Vagina (tissue), 2 donors: ENCODE measurements around the gene C9orf40.

Experiments
- CTCF ChIP-seq, 3 experiments: fragments of 450-650 bp in 2 of 3; fragments of 200-600 bp in 1 of 3; sonication (generic) in 1 of 3; IDR thresholded peaks; one replicate each; pipeline ENCODE4 v1.5.1; 2017 to 2019; ENCODE audit warnings: antibody characterized with exemption in 3 of 3, mild to moderate bottlenecking in 2 of 3, moderate library complexity in 2 of 3
- POLR2A ChIP-seq, 2 donors: fragments of 450-650 bp; IDR thresholded peaks; one replicate each; pipeline ENCODE4 v1.6.1; 2017; ENCODE audit warnings: antibody characterized with exemption in 2 of 2, mild to moderate bottlenecking in 2 of 2, moderate library complexity in 2 of 2
- POLR2AphosphoS5 ChIP-seq, 2 donors: sonication (generic); formaldehyde crosslinking; IDR thresholded peaks; one replicate each; pipeline ENCODE4 v1.9.0; 2017; ENCODE audit warnings: antibody characterized with exemption in 2 of 2, mild to moderate bottlenecking in 2 of 2, low read depth in 1 of 2; ENCODE audit not compliant: insufficient read depth in 1 of 2

GRCh38 chr9:74983709-74984108 is 31.0 kb upstream of the C9orf40 start:
- TF ChIP-seq CTCF (IDR thresholded peaks at IDR 0.05) (no peak), POLR2AphosphoS5 (IDR thresholded peaks at IDR 0.05; ENCODE audit: insufficient read depth in 1 of 2, low read depth in 1 of 2) (no peak), POLR2A (IDR thresholded peaks at IDR 0.05) (no peak)
